Activated CD4-positive, alpha-beta T cell treated with anti-CD3 and anti-CD28 coated beads, Interleukin-2, amount 50 U/mL, for 16 hours (primary cell): ENCODE data around the gene MEMO1.
A peak's percentile ranks its signal among the peaks of the same experiment; 100 is the strongest.
"Not testable (repeated sequence)": the region's sequence is repeated elsewhere in the genome, so short reads cannot be mapped to it uniquely, and the experiment has no call there.

Experiments used
- DNase-seq: peaks from one replicate; pipeline ENCODE4 v3.0.0-alpha.2; 2020

MEMO1 gene

DNA sequence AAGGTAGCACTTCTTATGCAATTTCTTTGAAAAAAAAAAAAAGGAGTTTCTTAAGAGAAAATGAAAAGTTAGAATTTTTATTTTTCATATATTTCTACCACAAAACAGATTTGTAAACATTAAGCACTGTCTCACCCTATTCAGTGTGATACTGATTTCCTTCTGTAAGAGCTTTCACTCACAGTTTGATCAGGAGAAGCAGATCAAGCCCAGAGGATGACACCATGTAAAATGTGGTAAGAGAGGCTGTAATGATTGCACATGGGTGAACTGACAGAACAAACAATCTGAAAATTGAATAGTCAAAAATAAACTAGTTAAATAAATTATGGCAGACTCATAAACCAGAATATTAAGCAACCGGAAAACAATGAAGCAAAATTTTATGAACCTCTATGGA is 54.5 kb downstream of the MEMO1 start:
- no peak for DNase-seq

DNA sequence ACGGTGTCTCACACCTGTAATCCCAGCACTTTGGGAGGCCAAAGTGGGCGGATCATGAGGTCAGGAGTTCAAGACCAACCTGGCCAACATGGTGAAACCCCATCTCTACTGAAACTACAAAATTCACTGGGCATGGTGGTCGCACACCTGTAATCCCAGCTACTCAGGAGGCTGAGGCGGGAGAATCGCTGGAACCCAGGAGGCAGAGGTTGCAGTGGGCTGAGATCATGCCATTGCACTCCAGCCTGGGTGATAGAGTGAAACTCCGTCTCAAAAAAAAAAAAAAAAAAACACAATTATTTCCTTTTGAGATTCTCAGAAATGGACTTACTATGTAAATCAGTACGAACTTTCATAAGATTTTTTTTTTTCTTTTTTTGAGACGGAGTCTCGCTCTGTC is 57.7 kb downstream of the MEMO1 start:
- not testable (repeated sequence) for DNase-seq

DNA sequence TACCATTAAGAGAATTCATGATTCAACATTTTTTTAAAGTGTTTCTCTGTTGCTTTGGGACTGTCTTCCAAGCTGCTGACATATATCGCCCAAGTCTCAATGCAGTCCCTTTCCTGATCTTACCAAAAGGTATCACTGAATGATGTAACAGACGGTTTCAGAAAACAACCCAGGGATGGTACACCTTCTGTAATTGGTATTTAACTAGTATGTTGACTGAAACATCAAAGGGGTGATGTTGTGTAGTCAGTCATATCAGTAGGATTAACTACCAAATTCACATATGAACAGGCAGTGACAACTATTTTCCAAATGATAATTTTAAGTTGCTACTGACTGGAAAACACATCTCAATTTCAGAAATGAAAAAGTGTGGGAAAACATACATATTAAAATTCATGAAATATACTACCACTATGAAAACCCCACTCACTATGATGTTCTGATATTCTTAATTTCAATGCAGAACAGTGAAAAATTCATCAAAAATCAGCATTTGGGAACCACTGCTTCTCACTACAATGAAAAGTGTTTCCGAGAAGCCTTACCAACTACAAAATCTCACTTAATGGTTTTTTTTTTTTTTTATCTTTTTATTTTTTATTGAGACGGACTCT is 59.8 kb downstream of the MEMO1 start:
- DNase-seq: peak; percentile 82

GRCh38 chr2:31947871-31948270 is 62.9 kb downstream of the MEMO1 start:
- no peak for DNase-seq

DNA sequence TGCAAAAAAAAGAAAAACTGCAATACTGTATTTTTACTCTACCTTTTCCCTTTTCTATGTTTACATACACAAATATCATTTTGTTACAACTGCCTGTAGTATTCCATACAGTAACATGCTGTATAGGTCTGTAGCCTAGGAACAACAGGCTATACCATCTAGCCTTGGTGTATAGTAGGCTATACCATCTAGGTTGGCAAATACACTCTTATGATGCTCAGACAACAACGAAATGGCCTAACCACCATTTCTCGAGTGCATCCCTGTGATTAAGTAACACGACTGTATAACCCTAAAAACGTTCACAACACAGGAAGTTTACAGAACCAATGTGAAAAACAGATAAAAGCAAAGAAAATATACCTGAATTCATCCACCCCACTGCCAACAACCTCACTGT is 64.0 kb downstream of the MEMO1 start:
- no peak for DNase-seq

GRCh38 chr2:31945572-31945935 is 65.3 kb downstream of the MEMO1 start:
- no peak for DNase-seq

GRCh38 chr2:31944828-31945571 is 65.8 kb downstream of the MEMO1 start:
- DNase-seq: no peak

GRCh38 chr2:31943636-31944225 is 67.1 kb downstream of the MEMO1 start:
- DNase-seq: no peak

GRCh38 chr2:31940920-31941319 is 69.9 kb downstream of the MEMO1 start:
- DNase-seq: no peak

- DNase-seq: no peak
These were observed 73.1 kb downstream of the MEMO1 start for GRCh38 chr2:31937741-31938140.

DNA sequence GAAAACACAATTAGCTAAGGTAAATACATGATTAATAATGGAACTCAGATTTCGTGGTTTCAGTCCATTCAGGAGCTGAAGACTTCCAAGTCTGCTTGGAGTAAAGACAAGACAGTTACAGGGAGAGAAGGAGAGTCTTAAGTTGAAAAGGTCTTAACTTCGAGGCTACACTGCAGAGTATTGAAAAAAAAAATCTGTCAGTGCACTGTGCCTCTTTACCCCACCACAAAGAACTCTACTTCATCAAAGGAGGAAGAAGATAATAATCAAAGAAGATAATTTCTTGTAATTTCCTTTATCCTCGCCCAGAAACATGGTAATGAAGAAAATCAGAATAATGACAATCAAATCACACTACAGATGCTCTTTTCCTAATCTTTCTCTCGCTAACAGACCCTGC is 75.4 kb downstream of the MEMO1 start:
- DNase-seq: no peak

DNA sequence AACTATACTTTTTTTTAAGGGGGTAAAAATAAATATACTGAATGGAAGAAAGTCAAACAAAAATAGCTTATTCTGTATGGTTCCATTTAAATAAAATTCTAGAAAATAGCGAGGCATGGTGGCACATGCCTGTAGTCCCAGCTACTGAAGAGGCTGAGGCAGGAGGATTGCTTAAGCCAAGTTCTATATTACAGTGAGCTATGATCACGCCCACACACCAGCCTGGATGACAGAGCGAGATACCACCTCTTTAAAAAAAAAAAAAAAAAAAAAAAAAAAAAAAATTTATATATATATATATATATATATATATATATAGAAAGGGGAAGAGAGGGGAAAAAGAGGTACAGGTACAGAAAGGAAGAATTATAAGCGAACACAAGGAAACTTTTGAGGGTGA is 77.7 kb downstream of the MEMO1 start:
- no peak for DNase-seq

DNA sequence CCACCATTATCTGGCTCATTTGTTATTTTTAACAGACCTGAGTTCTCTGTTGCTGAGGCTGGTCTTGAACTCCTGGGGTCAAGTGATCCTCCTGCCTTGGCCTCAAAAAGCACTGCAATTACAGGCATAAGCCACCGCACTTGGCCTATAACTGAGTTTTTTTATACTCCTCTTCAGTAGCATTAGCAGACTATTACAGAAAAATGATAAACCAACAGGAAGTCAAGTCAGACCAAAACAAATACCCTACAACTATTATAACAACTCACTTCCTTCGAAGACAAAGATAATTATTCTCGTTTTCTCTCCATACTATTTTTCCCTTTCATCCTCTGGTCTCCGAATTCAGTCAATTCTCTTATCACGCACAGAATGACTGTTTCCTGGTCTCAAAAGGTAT is 78.2 kb downstream of the MEMO1 start:
- peak; percentile 44 for DNase-seq

- DNase-seq: no peak
These were observed 78.9 kb downstream of the MEMO1 start for GRCh38 chr2:31931916-31932315.

- DNase-seq: no peak
These were observed 85.3 kb downstream of the MEMO1 start for GRCh38 chr2:31925517-31925916.

- no peak for DNase-seq
These were observed 87.1 kb downstream of the MEMO1 start for GRCh38 chr2:31923662-31924061.

DNA sequence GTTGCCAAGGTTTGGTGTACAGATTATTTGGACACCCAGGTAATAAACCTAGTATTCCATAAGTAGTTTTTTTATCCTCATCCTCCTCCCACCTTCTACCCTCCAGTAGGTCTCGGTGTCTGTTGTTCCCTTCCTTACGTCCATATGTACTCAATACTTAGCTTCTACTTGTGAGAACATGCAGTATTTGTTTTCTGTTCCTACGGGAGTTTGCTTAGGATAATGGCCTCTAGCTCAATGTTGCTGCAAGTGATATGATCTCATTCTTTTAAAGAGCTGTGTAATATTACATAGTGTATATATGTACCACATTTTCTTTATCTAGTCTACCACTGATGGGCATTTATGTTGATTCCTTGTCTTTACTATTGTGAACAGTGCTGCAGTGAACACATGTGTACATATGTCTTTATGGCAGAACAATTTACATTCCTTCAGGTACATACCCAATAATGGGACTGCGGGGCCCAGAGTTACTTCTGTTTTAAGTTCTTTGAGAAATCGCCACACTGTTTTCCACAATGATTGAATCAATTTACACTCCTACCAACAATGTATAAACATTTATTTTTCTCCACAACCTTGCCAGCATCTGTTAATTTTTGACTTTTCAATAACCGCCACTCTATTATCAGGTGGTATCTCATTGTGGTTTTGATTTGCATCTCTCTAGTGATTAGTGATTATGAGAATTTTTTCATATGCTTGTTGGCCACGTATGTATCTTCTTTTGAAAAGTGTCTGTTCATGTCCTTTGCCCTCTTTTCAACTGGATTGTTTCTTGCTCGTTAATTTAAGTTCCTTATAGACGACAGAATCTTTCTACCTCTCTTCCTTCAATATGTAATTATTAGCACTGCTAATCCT is 88.0 kb downstream of the MEMO1 start:
- no peak for DNase-seq

DNA sequence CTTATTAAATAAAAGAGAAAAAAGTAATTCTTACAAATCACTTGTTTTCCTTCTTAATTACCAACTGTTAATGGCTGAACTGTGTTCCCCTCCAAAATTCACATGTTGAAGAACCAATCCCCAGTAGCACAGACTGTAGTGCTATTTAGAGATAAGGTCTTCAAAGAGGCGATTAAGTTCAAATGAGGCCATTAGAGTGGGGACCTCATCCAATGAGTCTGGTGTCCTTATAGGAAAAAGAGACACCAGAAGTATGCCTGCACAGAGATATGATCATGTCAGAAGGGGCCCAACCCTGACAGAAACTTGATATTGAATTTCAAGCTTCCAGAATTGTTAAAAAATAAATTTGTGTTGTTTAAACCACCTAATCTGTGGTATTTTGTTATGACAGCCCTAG is 89.8 kb downstream of the MEMO1 start:
- DNase-seq: no peak

DNA sequence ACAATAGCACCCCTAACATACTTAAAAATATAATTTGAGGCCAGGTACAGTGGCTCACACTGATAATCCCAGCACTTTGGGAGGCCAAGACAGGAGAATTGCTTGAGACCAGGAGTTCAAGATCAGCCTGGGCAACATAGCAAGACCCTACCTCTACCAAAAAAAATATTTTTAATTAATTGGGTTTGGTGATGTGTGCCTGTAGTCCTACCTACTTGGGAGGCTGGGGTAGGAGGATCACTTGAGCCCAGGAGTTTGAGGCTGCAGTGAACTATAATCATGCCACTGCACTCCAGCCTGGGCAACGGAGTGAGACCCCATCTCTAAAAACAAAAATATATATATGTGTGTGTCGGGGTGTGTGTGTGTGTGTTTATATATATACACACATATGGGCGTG is 91.3 kb downstream of the MEMO1 start:
- no peak for DNase-seq

GRCh38 chr2:31909661-31910060 is 101.1 kb downstream of the MEMO1 start:
- no peak for DNase-seq

DNA sequence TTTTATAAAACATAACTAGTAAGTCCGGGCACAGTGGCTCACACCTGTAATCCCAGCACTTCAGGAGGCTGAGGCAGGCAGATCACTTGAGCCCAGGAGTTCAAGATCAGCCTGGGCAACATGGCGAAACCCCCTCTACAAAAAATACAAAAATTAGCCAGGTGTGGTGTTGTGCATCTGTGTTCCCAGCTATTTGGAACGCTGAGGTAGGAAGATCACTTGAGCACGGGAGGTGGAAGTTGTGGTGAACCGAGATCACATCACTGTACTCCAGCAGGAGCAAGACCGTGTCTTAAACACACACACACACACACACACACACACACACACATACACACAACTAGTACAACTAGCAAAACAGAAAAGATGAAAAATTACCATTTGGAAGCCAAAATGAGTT is 103.3 kb downstream of the MEMO1 start:
- not testable (repeated sequence) for DNase-seq

DNA sequence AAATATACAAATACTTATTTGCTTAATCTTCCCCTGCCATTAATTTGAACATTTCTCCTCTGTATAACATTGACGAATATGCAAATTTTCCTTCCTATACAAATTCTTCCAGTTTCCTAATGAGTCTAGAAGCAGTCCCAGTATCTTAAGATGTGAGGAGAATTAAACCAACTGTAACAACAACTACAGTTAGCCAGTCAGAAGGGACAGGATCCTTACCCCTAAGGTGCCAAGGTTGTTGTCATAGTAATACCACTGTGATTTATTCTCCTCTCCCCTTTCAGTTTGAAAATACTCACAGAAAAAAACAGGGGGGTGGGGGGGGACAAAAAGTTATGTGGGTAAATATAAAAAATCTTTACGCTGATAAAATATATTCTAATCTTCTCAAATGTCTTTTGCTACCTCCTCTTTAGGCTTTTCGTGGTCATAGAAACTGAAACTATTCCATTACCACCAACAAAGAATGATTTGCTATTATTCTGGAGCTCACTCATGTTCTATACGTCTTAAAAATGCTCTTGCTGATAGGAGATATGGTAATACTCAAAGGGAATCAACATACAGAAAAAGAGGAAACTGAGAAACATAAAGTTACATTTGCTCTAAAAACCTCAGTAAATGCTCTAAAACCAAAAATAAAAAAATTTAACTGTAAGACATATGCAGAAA is 107.6 kb downstream of the MEMO1 start:
- DNase-seq: no peak

GRCh38 chr2:31901900-31902299 is 108.9 kb downstream of the MEMO1 start:
- no peak for DNase-seq
